Activated T-helper 2 cell treated with anti-CD3 and anti-CD28 coated beads, Interferon-gamma antibody, Interleukin-2, Interleukin-4, amounts not matched to agents 10 μg/mL and 5 μg/mL and 100 μg/mL, durations not matched to agents 14 hours and 24 hours and 36 hours (primary cell): ENCODE results near the gene CYTH2. TPM values are rescaled to one million over a fixed set of nuclear protein-coding genes. Genes with fewer than 3 reads are reported as not detected.
"Not testable (repeated sequence)": the region's sequence is repeated elsewhere in the genome, so short reads cannot be mapped to it uniquely, and the experiment has no call there.

Experiments used
- DNase-seq: peaks from one replicate; pipeline ENCODE4 v3.0.0; 2021; ENCODE audit warnings: low spot score
- H3K27ac Mint-ChIP-seq: one replicate; pipeline ENCODE4 v1.8.0; 2021; ENCODE audit warnings: mixed read lengths
- H3K27me3 Mint-ChIP-seq: one replicate; pipeline ENCODE4 v1.8.0; 2021; ENCODE audit warnings: low read depth, mixed read lengths
- H3K36me3 Mint-ChIP-seq: one replicate; pipeline ENCODE4 v1.8.0; 2021; ENCODE audit warnings: low read depth, mixed read lengths
- H3K4me1 Mint-ChIP-seq: one replicate; pipeline ENCODE4 v1.8.0; 2021; ENCODE audit warnings: low read depth, mixed read lengths
- H3K4me3 Mint-ChIP-seq: one replicate; pipeline ENCODE4 v1.8.0; 2021; ENCODE audit warnings: low read depth, mild to moderate bottlenecking, moderate library complexity, mixed read lengths
- H3K9me3 Mint-ChIP-seq: one replicate; pipeline ENCODE4 v1.8.0; 2021; ENCODE audit warnings: mixed read lengths
- intact Hi-C: fragments of 100-400 bp; cut with micrococcal nuclease; formaldehyde crosslinking; loops from one replicate; pipeline ENCODE4 v1.15.1; 2023
- total RNA-seq: library from RNA; stranded (reverse); gene quantifications from 2 replicates; pipeline ENCODE4 v1.2.3, GENCODE V29; 2022

CYTH2 gene
- total RNA-seq, 1 donor from 2014 or later, result 37.7 TPM

- H3K4me3 Mint-ChIP-seq, result no peak overlapping the region
- intact Hi-C loops, result no loop called here
- H3K9me3 Mint-ChIP-seq, result no peaks in the 10 kb centered on the region
- H3K27me3 Mint-ChIP-seq, result no peaks in the 10 kb centered on the region
- peaks cover 10% of the 10 kb centered on the region for H3K4me1 Mint-ChIP-seq
- H3K36me3 Mint-ChIP-seq, result peaks cover 5% of the 10 kb centered on the region
- H3K27ac Mint-ChIP-seq, result no peak overlapping the region
- DNase-seq, result no peak
Observed at GRCh38 chr19:48484247-48484893, 15.2 kb downstream of the CYTH2 start.

- DNase-seq, result no peak
- Mint-ChIP-seq H3K9me3 (no peaks in the 10 kb centered on the region), H3K27ac (no peak overlapping the region), H3K27me3 (no peaks in the 10 kb centered on the region), H3K4me3 (no peak overlapping the region), H3K4me1 (peaks cover 7% of the 10 kb centered on the region), H3K36me3 (no peaks in the 10 kb centered on the region)
- intact Hi-C loops, result no loop called here
Observed at GRCh38 chr19:48484931-48485612, 15.9 kb downstream of the CYTH2 start.

- H3K27me3 Mint-ChIP-seq, H3K4me1 Mint-ChIP-seq, H3K36me3 Mint-ChIP-seq, intact Hi-C loops, H3K9me3 Mint-ChIP-seq, H3K4me3 Mint-ChIP-seq, DNase-seq, H3K27ac Mint-ChIP-seq: not testable (repeated sequence)
Observed at GRCh38 chr19:48486706-48487105, 17.5 kb downstream of the CYTH2 start.

- intact Hi-C loops, result no loop called here
- Mint-ChIP-seq H3K9me3 (no peaks in the 10 kb centered on the region), H3K27ac (no peak overlapping the region), H3K4me1 (peaks cover 14% of the 10 kb centered on the region), H3K36me3 (no peaks in the 10 kb centered on the region), H3K27me3 (peaks cover 13% of the 10 kb centered on the region), H3K4me3 (no peak overlapping the region)
- DNase-seq, result no peak
Observed at GRCh38 chr19:48487544-48487943, 18.4 kb downstream of the CYTH2 start.

- DNase-seq, result no peak
- no peaks in the 10 kb centered on the region for H3K9me3 Mint-ChIP-seq
Observed at GRCh38 chr19:48487948-48488347, 18.8 kb downstream of the CYTH2 start.

GRCh38 chr19:48488478-48488877 is 19.3 kb downstream of the CYTH2 start:
- H3K36me3 Mint-ChIP-seq, intact Hi-C loops, H3K4me3 Mint-ChIP-seq, DNase-seq, H3K27ac Mint-ChIP-seq, H3K9me3 Mint-ChIP-seq: not testable (repeated sequence)
- H3K27me3 Mint-ChIP-seq, result peaks cover 15% of the 10 kb centered on the region
- peaks cover 18% of the 10 kb centered on the region for H3K4me1 Mint-ChIP-seq

More at GRCh38 chr19:48487948-48488347, 18.8 kb downstream of the CYTH2 start:
- H3K4me1 Mint-ChIP-seq, result peaks cover 17% of the 10 kb centered on the region
- H3K27me3 Mint-ChIP-seq, result peaks cover 15% of the 10 kb centered on the region
- H3K27ac Mint-ChIP-seq, result no peak overlapping the region
- intact Hi-C loops, result no loop called here
- H3K36me3 Mint-ChIP-seq, result no peaks in the 10 kb centered on the region
- H3K4me3 Mint-ChIP-seq, result no peak overlapping the region

GRCh38 chr19:48489608-48490216 is 20.5 kb downstream of the CYTH2 start:
- H3K36me3 Mint-ChIP-seq, result no peaks in the 10 kb centered on the region
- no peak overlapping the region for H3K27ac Mint-ChIP-seq
- peaks cover 22% of the 10 kb centered on the region for H3K27me3 Mint-ChIP-seq
- no peak overlapping the region for H3K4me3 Mint-ChIP-seq
- no peaks in the 10 kb centered on the region for H3K9me3 Mint-ChIP-seq
- H3K4me1 Mint-ChIP-seq, result peaks cover 18% of the 10 kb centered on the region
- peak; percentile 76 for DNase-seq
- intact Hi-C loops, result loop anchor here (1.0 kb wide), 1 partner anchor 95 kb away; no protein-coding TSS in a partner anchor

- H3K36me3 Mint-ChIP-seq, result no peaks in the 10 kb centered on the region
- H3K9me3 Mint-ChIP-seq, result no peaks in the 10 kb centered on the region
- H3K27ac Mint-ChIP-seq, result no peak overlapping the region
- intact Hi-C loops, result loop anchor here (1.0 kb wide), 1 partner anchor 93 kb away; no protein-coding TSS in a partner anchor
- DNase-seq, result no peak
- peaks cover 22% of the 10 kb centered on the region for H3K4me1 Mint-ChIP-seq
- peaks cover 34% of the 10 kb centered on the region for H3K27me3 Mint-ChIP-seq
- H3K4me3 Mint-ChIP-seq, result no peak overlapping the region
Observed at GRCh38 chr19:48490981-48491792, 22.0 kb downstream of the CYTH2 start.

- peaks cover 22% of the 10 kb centered on the region for H3K4me1 Mint-ChIP-seq
- peak overlapping the region; percentile 3 for H3K4me3 Mint-ChIP-seq
- H3K27ac Mint-ChIP-seq, result no peak overlapping the region
- intact Hi-C loops, result loop anchor here (2.0 kb wide), 1 partner anchor 23 kb away; the partner anchor contains the start of gene CYTH2
- no peaks in the 10 kb centered on the region for H3K9me3 Mint-ChIP-seq
- peaks cover 34% of the 10 kb centered on the region for H3K27me3 Mint-ChIP-seq
- no peak for DNase-seq
- no peaks in the 10 kb centered on the region for H3K36me3 Mint-ChIP-seq
Observed at GRCh38 chr19:48491793-48492123, 22.6 kb downstream of the CYTH2 start.

GRCh38 chr19:48492925-48493717 is 24.0 kb downstream of the CYTH2 start:
- H3K9me3 Mint-ChIP-seq, result no peaks in the 10 kb centered on the region
- intact Hi-C loops, result loop anchor here (2.0 kb wide), 1 partner anchor 24 kb away; the partner anchor contains the start of gene CYTH2
- peak; percentile 80 for DNase-seq

GRCh38 chr19:48493718-48494401 is 24.7 kb downstream of the CYTH2 start:
- Mint-ChIP-seq H3K9me3 (no peaks in the 10 kb centered on the region), H3K27ac (no peak overlapping the region), H3K4me3 (peak overlapping the region; percentile 72), H3K36me3 (no peaks in the 10 kb centered on the region), H3K4me1 (peaks cover 22% of the 10 kb centered on the region), H3K27me3 (peaks cover 40% of the 10 kb centered on the region)
- intact Hi-C loops, result loop anchor here (2.0 kb wide), 1 partner anchor 25 kb away; the partner anchor contains the start of gene CYTH2
- no peak for DNase-seq

More at GRCh38 chr19:48492925-48493717, 24.0 kb downstream of the CYTH2 start:
- H3K4me1 Mint-ChIP-seq, result peaks cover 22% of the 10 kb centered on the region
- H3K36me3 Mint-ChIP-seq, result no peaks in the 10 kb centered on the region
- peak overlapping the region; percentile 23 for H3K27ac Mint-ChIP-seq
- H3K4me3 Mint-ChIP-seq, result peak overlapping the region; percentile 72
- peaks cover 40% of the 10 kb centered on the region for H3K27me3 Mint-ChIP-seq
